HepG2 (cell line): ENCODE measurements around the gene STMN3. TPM values are rescaled to one million over a fixed set of nuclear protein-coding genes. Genes with fewer than 3 reads are reported as not detected.

Experiments
- ATAD3A ChIP-seq: sonication (generic); formaldehyde crosslinking; IDR thresholded peaks from 2 replicates; pipeline ENCODE4 v1.4.0; 2020; ENCODE audit warnings: missing genetic modification reagents
- E2F2 ChIP-seq: sonication (generic); formaldehyde crosslinking; IDR thresholded peaks from 2 replicates; pipeline ENCODE4 v1.4.0; 2020; ENCODE audit warnings: missing genetic modification reagents, borderline replicate concordance
- FOXA1 ChIP-seq, 2 experiments: fragments of 450-650 bp in 1 of 2; sonication (generic) in 1 of 2; formaldehyde crosslinking in 1 of 2; IDR thresholded peaks; 2 replicates each; pipeline versions ENCODE4 v1.4.0 to v1.6.1; 2016 to 2020; ENCODE audit warnings: missing genetic modification reagents in 1 of 2
- GABPA ChIP-seq, 2 experiments: IDR thresholded peaks; 2 replicates each; pipeline ENCODE4 v1.6.1; 2011 to 2016; ENCODE audit warnings: low read depth in 2 of 2, low read length in 1 of 2, missing biosample characterization in 1 of 2, missing genetic modification characterization in 1 of 2
- HOXA7 ChIP-seq: sonication (generic); formaldehyde crosslinking; IDR thresholded peaks from 2 replicates; pipeline ENCODE4 v1.8.1; 2022; ENCODE audit warnings: mild to moderate bottlenecking, missing genetic modification reagents, moderate library complexity
- HOXD1 ChIP-seq: sonication (generic); formaldehyde crosslinking; IDR thresholded peaks from 2 replicates; pipeline ENCODE4 v1.5.0; 2020; ENCODE audit warnings: missing genetic modification reagents
- KDM5B ChIP-seq: sonication (generic); formaldehyde crosslinking; IDR thresholded peaks from 2 replicates; pipeline ENCODE4 v1.4.0; 2020; ENCODE audit warnings: missing genetic modification reagents, mild to moderate bottlenecking, borderline replicate concordance
- KLF6 ChIP-seq: IDR thresholded peaks from 2 replicates; pipeline ENCODE4 v1.8.0; 2016; ENCODE audit warnings: missing biosample characterization, missing genetic modification reagents
- MIER2 ChIP-seq: IDR thresholded peaks from 2 replicates; pipeline ENCODE4 v1.6.1; 2016; ENCODE audit warnings: missing biosample characterization, missing genetic modification reagents
- PTBP1 ChIP-seq: fragments of 200-400 bp; formaldehyde crosslinking; IDR thresholded peaks from 2 replicates; pipeline ENCODE4 v1.6.1; 2018; ENCODE audit warnings: low read length, low read depth; ENCODE audit not compliant: poor library complexity, severe bottlenecking
- SRSF1 ChIP-seq: fragments of 200-400 bp; formaldehyde crosslinking; optimal IDR thresholded peaks from 2 replicates; pipeline ENCODE3; 2017; ENCODE audit warnings: mild to moderate bottlenecking, low read depth, low read length, moderate library complexity
- TARDBP ChIP-seq: sonication (generic); formaldehyde crosslinking; IDR thresholded peaks from 2 replicates; pipeline ENCODE4 v1.8.0; 2022; ENCODE audit warnings: mild to moderate bottlenecking, missing genetic modification reagents
- THAP9 ChIP-seq: sonication (generic); formaldehyde crosslinking; IDR thresholded peaks from 2 replicates; pipeline ENCODE4; 2020; ENCODE audit warnings: missing genetic modification reagents, mild to moderate bottlenecking, borderline replicate concordance
- YEATS2 ChIP-seq: sonication (generic); formaldehyde crosslinking; IDR thresholded peaks from 2 replicates; pipeline ENCODE4 v1.4.0; 2020; ENCODE audit warnings: missing genetic modification reagents, borderline replicate concordance
- ZBTB37 ChIP-seq: sonication (generic); formaldehyde crosslinking; IDR thresholded peaks from 2 replicates; pipeline ENCODE4 v1.4.0; 2020; ENCODE audit warnings: mild to moderate bottlenecking, missing genetic modification reagents
- ZNF121 ChIP-seq: sonication (generic); formaldehyde crosslinking; IDR thresholded peaks from 2 replicates; pipeline ENCODE4 v1.5.0; 2020; ENCODE audit warnings: mild to moderate bottlenecking, missing genetic modification reagents
- ZNF550 ChIP-seq: sonication (generic); formaldehyde crosslinking; IDR thresholded peaks from 2 replicates; pipeline ENCODE4 v1.4.0; 2020; ENCODE audit warnings: mild to moderate bottlenecking, missing genetic modification reagents, borderline replicate concordance
- ZNF557 ChIP-seq: sonication (generic); formaldehyde crosslinking; IDR thresholded peaks from 2 replicates; pipeline ENCODE4 v1.4.0; 2020; ENCODE audit warnings: missing genetic modification reagents
- ZNF766 ChIP-seq: sonication (generic); formaldehyde crosslinking; IDR thresholded peaks from 2 replicates; pipeline ENCODE4 v1.5.0; 2020; ENCODE audit warnings: missing genetic modification reagents, borderline replicate concordance
- polyA plus RNA-seq, 8 experiments: library from polyadenylated mRNA; depleted of rRNA in 3 of 8; stranded (reverse) in 7 of 8; unstranded in 1 of 8; fragments of >200 nt; fragmentation: Illumina TruSeq in 4 of 8; extraction: Trizol in 4 of 8; gene quantifications; 2 replicates each; pipeline versions ENCODE4 v1.2.1 to v1.2.3, GENCODE V29; 2011 to 2016; ENCODE audit warnings: low read depth in 4 of 8, missing spikeins in 1 of 8, mixed read lengths in 1 of 8; ENCODE audit not compliant: insufficient read depth in 1 of 8
- total RNA-seq, 5 experiments: library from RNA; depleted of rRNA; stranded (reverse); fragments of >200 nt; fragmentation: Illumina TruSeq; extraction: Trizol; gene quantifications; 2 replicates each; pipeline ENCODE4 v1.2.3, GENCODE V29; 2016; ENCODE audit warnings: low read depth in 1 of 5
- TF ChIP-seq, protein P1 (sequence below): sonication (generic); formaldehyde crosslinking; IDR thresholded peaks from 2 replicates; pipeline ENCODE4 v1.9.0; 2022; ENCODE audit warnings: low read depth, missing genetic modification reagents
- TF ChIP-seq, protein P2 (sequence below): sonication (generic); formaldehyde crosslinking; IDR thresholded peaks from 2 replicates; pipeline ENCODE4 v1.5.0; 2020; ENCODE audit warnings: missing genetic modification reagents, mild to moderate bottlenecking, borderline replicate concordance

The STMN3 gene
- total and polyA plus RNA-seq, 2 of the 13 experiments (the other 11 are each of a cell fraction or from before 2014, with no cell fraction given) = 21.0 to 48.3 TPM

- TF ChIP-seq, protein P1, sequence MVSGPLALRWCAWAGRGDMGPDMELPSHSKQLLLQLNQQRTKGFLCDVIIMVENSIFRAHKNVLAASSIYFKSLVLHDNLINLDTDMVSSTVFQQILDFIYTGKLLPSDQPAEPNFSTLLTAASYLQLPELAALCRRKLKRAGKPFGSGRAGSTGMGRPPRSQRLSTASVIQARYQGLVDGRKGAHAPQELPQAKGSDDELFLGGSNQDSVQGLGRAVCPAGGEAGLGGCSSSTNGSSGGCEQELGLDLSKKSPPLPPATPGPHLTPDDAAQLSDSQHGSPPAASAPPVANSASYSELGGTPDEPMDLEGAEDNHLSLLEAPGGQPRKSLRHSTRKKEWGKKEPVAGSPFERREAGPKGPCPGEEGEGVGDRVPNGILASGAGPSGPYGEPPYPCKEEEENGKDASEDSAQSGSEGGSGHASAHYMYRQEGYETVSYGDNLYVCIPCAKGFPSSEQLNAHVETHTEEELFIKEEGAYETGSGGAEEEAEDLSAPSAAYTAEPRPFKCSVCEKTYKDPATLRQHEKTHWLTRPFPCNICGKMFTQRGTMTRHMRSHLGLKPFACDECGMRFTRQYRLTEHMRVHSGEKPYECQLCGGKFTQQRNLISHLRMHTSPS (CRISPR knock-in tag) = 0 out of 2 replicates have a peak, but pooled peaks have one; percentile 3
- TF ChIP-seq KLF6 (no peak), MIER2 (0 out of 2 replicates have a peak, but pooled peaks have one; percentile 10), HOXA7 (no peak), SRSF1 (peak; percentile 64), PTBP1 (no peak), FOXA1 (IDR thresholded peaks at IDR 0.05) (no peak), FOXA1 (CRISPR knock-in tag; IDR thresholded peaks at IDR 0.05) (no peak), THAP9 (no peak; the same call in 1 of the 2 replicates), ZBTB37 (no peak), GABPA (IDR thresholded peaks at IDR 0.05; ENCODE audit: low read depth, low read length) (no peak), GABPA (CRISPR knock-in tag; IDR thresholded peaks at IDR 0.05; ENCODE audit: low read depth) (no peak), YEATS2 (no peak), ZNF121 (CRISPR knock-in tag) (no peak), ZNF550 (CRISPR knock-in tag) (0 out of 2 replicates have a peak, but pooled peaks have one; percentile 23), ATAD3A (CRISPR knock-in tag) (no peak; the same call in 1 of the 2 replicates), HOXD1 (CRISPR knock-in tag) (no peak), ZNF766 (CRISPR knock-in tag) (0 out of 2 replicates have a peak, but pooled peaks have one; percentile 24), E2F2 (CRISPR knock-in tag) (no peak), KDM5B (CRISPR knock-in tag) (no peak), TARDBP (CRISPR knock-in tag) (no peak), ZNF557 (CRISPR knock-in tag) (no peak)
- TF ChIP-seq, protein P2, sequence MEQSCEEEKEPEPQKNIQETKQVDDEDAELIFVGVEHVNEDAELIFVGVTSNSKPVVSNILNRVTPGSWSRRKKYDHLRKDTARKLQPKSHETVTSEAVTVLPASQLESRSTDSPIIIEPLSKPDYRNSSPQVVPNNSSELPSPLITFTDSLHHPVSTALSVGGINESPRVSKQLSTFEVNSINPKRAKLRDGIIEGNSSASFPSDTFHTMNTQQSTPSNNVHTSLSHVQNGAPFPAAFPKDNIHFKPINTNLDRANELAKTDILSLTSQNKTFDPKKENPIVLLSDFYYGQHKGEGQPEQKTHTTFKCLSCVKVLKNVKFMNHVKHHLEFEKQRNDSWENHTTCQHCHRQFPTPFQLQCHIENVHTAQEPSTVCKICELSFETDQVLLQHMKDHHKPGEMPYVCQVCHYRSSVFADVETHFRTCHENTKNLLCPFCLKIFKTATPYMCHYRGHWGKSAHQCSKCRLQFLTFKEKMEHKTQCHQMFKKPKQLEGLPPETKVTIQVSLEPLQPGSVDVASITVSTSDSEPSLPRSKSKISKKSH (CRISPR knock-in tag) = no peak
Measured at GRCh38 chr20:63658749-63659187, 5.5 kb upstream of the STMN3 start (continued).
